Measurements from ENCODE around the gene NPAS4. TPM values are rescaled to one million over a fixed set of nuclear protein-coding genes. Genes with fewer than 3 reads are reported as not detected.

Gene NPAS4
- polyA plus RNA-seq, 2 of the 4 experiments (the other 2 are of a cell fraction), result 0.03 TPM; not detected in 1

GRCh38 chr11:66419825-66420224, 1.0 kb upstream of the NPAS4 start:
- ChIA-PET POLR2A (no interaction called here), CTCF (interaction anchor here (1.4 to 57.7 kb wide), 3 partner anchors 2 to 258 kb away, joined by 5 to 1614 read pairs (median 1614); partner anchors contain the start of genes MRPL11, NPAS4 and RBM4B)
- FAIRE-seq, result no peak
- DNase-seq (ENCODE audit: low read depth in 1 of 2, low spot score in 1 of 2), result no peak
- H3K9me3 ChIP-seq, result peaks cover 4% of the 10 kb centered on the region; the same call in 1 of the 3 replicates
- no peak overlapping the region for H3K27ac ChIP-seq
- 28% methylated on average over 8 of the region's 30 CpGs for WGBS (ENCODE audit: missing lambda C conversion rate)
- TF ChIP-seq FOXS1 (CRISPR knock-in tag; IDR thresholded peaks at IDR 0.05) (no peak), POLR2AphosphoS2 (conservative IDR thresholded peaks at IDR 0.05; ENCODE audit: low read length) (no peak), FOSB (CRISPR knock-in tag; IDR thresholded peaks at IDR 0.05) (no peak), CBX8 (IDR thresholded peaks at IDR 0.05) (no peak), EHMT2 (IDR thresholded peaks at IDR 0.05; ENCODE audit: low read depth) (no peak), NR3C1 (IDR thresholded peaks at IDR 0.05) (no peak), ZSCAN20 (CRISPR knock-in tag; IDR thresholded peaks at IDR 0.05) (no peak), RFX5 (IDR thresholded peaks at IDR 0.05) (no peak), RAD21 (conservative IDR thresholded peaks at IDR 0.05 in 1 of 2, IDR thresholded peaks at IDR 0.05 in 1 of 2) (no peak), BCL3 (IDR thresholded peaks at IDR 0.05) (no peak)
- TF ChIP-seq, protein P1, sequence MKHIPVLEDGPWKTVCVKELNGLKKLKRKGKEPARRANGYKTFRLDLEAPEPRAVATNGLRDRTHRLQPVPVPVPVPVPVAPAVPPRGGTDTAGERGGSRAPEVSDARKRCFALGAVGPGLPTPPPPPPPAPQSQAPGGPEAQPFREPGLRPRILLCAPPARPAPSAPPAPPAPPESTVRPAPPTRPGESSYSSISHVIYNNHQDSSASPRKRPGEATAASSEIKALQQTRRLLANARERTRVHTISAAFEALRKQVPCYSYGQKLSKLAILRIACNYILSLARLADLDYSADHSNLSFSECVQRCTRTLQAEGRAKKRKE (CRISPR knock-in tag; IDR thresholded peaks at IDR 0.05; ENCODE audit: low read depth), result no peak
- TF ChIP-seq, protein P2, sequence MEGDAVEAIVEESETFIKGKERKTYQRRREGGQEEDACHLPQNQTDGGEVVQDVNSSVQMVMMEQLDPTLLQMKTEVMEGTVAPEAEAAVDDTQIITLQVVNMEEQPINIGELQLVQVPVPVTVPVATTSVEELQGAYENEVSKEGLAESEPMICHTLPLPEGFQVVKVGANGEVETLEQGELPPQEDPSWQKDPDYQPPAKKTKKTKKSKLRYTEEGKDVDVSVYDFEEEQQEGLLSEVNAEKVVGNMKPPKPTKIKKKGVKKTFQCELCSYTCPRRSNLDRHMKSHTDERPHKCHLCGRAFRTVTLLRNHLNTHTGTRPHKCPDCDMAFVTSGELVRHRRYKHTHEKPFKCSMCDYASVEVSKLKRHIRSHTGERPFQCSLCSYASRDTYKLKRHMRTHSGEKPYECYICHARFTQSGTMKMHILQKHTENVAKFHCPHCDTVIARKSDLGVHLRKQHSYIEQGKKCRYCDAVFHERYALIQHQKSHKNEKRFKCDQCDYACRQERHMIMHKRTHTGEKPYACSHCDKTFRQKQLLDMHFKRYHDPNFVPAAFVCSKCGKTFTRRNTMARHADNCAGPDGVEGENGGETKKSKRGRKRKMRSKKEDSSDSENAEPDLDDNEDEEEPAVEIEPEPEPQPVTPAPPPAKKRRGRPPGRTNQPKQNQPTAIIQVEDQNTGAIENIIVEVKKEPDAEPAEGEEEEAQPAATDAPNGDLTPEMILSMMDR (IDR thresholded peaks at IDR 0.05), result no peak
- ATAC-seq, result no peak
- peaks cover 12% of the 10 kb centered on the region for H3K4me1 ChIP-seq
- no peak overlapping the region for H3K4me3 ChIP-seq
- H3K4me2 ChIP-seq, result no peak overlapping the region

DNA sequence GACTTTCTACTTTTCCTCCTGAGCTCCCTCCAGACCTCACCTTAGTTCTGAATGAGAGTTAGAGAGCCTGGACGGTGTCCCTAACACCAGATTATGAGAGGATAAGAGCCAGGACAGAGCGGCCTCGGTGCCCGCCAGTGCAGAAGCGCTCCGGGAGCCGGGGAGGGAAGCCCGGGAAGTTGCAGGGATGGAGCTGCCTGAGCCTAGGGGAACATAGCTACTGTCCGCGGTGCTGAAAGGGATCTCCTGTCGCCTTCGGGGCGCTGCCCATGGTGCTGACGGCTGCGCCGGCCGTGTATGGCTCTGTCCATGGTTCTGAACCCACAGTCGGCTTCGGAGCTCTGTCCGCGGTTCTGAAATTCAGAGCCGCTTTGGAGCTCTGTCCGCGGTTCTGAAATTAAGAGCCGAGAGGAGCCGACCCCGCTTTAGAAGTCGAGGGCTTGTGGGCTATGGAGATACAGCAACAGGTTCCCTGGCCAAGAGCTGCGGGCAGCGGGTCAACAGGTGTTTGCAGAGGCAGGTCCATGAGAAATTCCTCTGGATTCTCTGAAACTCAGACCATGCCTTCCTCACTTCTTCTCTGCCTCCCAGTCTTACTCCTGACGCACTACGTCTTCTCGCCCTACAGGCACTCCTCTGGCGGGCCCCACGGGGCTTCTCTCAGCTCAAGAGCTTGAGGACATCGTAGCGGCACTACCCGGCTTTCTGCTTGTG, 814 bp downstream of the NPAS4 start:
- 11% methylated on average over 34 of the region's 38 CpGs for WGBS (ENCODE audit: missing lambda C conversion rate)
- FAIRE-seq (no peak), DNase-seq (ENCODE audit: low read depth in 1 of 2, low spot score in 1 of 2) (peak; percentile 83 to 84), ATAC-seq (peak; percentile 52 to 76; a peak in 4 of 6 replicates)
- Histone ChIP-seq H3K9me3 (peaks cover 4% of the 10 kb centered on the region; the same call in 1 of the 3 replicates), H3K4me2 (no peak overlapping the region), H3K4me3 (no peak overlapping the region), H3K4me1 (peaks cover 12% of the 10 kb centered on the region), H3K27ac (no peak overlapping the region)
- POLR2A ChIA-PET, result interaction anchor here (0.5 to 1.6 kb wide), 8 partner anchors 13 to 263 kb away, joined by 3 to 13 read pairs (median 4); partner anchors contain the start of genes DPP3, MRPL11, RBM14 and RBM4B
- CTCF ChIA-PET, result interaction anchor here (0.5 to 57.7 kb wide), 12 partner anchors 4 to 412 kb away, joined by 3 to 1614 read pairs (median 4); partner anchors contain the start of genes MRPL11, NPAS4, PELI3 and RBM4B
- peak; percentile 100 for TF ChIP-seq ZNF302 (CRISPR knock-in tag; IDR thresholded peaks at IDR 0.05)
- TF ChIP-seq, protein P3, sequence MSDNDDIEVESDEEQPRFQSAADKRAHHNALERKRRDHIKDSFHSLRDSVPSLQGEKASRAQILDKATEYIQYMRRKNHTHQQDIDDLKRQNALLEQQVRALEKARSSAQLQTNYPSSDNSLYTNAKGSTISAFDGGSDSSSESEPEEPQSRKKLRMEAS (IDR thresholded peaks at IDR 0.05), result peak; percentile 84
- TF ChIP-seq HOXB5 (CRISPR knock-in tag; IDR thresholded peaks at IDR 0.05), result peak; percentile 100
- no peak for TF ChIP-seq NR3C1 (IDR thresholded peaks at IDR 0.05)
- no peak for TF ChIP-seq USF2 (IDR thresholded peaks at IDR 0.05)
- TF ChIP-seq RARB (CRISPR knock-in tag; IDR thresholded peaks at IDR 0.05), result peak; percentile 93
- TF ChIP-seq FOXS1 (CRISPR knock-in tag; IDR thresholded peaks at IDR 0.05), result peak; percentile 100
- TF ChIP-seq CBX8 (IDR thresholded peaks at IDR 0.05), result no peak
- peak; percentile 99 for TF ChIP-seq FOSB (CRISPR knock-in tag; IDR thresholded peaks at IDR 0.05)
- TF ChIP-seq JUN (IDR thresholded peaks at IDR 0.05), result 0 out of 5 replicates have a peak, but pooled peaks of 1 of the 2 experiments have one; percentile 36
- TF ChIP-seq ESRRA (IDR thresholded peaks at IDR 0.05; ENCODE audit: borderline replicate concordance, low read length), result no peak
- no peak for TF ChIP-seq KDM5A (IDR thresholded peaks at IDR 0.05)
- TF ChIP-seq, protein P2 (IDR thresholded peaks at IDR 0.05), result no peak
- TF ChIP-seq EHMT2 (IDR thresholded peaks at IDR 0.05; ENCODE audit: low read depth), result peak; percentile 100
- no peak for TF ChIP-seq FOSL2 (IDR thresholded peaks at IDR 0.05)
- TF ChIP-seq FOSL2 (CRISPR knock-in tag; IDR thresholded peaks at IDR 0.05), result peak; percentile 91
- no peak for TF ChIP-seq MYC (IDR thresholded peaks at IDR 0.05; ENCODE audit: borderline replicate concordance, low read length)
- TF ChIP-seq GATA3 (IDR thresholded peaks at IDR 0.05; ENCODE audit: borderline replicate concordance), result peak; percentile 67
- peak; percentile 99 for TF ChIP-seq HOXA7 (CRISPR knock-in tag; IDR thresholded peaks at IDR 0.05)
- TF ChIP-seq MAFK (IDR thresholded peaks at IDR 0.05; ENCODE audit: partially characterized antibody), result no peak
- TF ChIP-seq HDAC2 (IDR thresholded peaks at IDR 0.05), result peak; percentile 90; the same call in 1 of the 2 replicates
- TF ChIP-seq ZSCAN20 (CRISPR knock-in tag; IDR thresholded peaks at IDR 0.05), result peak; percentile 100
- no peak for TF ChIP-seq BHLHE40 (IDR thresholded peaks at IDR 0.05; ENCODE audit: low read depth, low read length)
- peak; percentile 99 for TF ChIP-seq TP53 (CRISPR knock-in tag; IDR thresholded peaks at IDR 0.05)
